Measurements from ENCODE around the gene KNDC1.

The KNDC1 gene

GRCh38 chr10:133183646-133184378, 23.8 kb downstream of the KNDC1 start:
- TF ChIP-seq CTCF (IDR thresholded peaks at IDR 0.05; ENCODE audit: low read depth, low read length): no peak
- no peak for TF ChIP-seq EZH2phosphoT487 (IDR thresholded peaks at IDR 0.05; ENCODE audit: low read depth)
- no peak overlapping the region for H3K9ac ChIP-seq (ENCODE audit: low read length)
- H3K4me2 ChIP-seq (ENCODE audit: low read length): no peak overlapping the region
- no peaks in the 10 kb centered on the region for H3K79me2 ChIP-seq (ENCODE audit: low read length)
- H3K36me3 ChIP-seq (replicated peaks; ENCODE audit: low read depth, low read length): no peaks in the 10 kb centered on the region
- no peak overlapping the region for H3K4me3 ChIP-seq (ENCODE audit: low read length)
- H2AFZ ChIP-seq (ENCODE audit: low read depth, low read length): no peak overlapping the region
- no peak overlapping the region for H3K27ac ChIP-seq (ENCODE audit: low read length)
- no peaks in the 10 kb centered on the region for H4K20me1 ChIP-seq (ENCODE audit: insufficient read depth, low read length)
- no peaks in the 10 kb centered on the region for H3K27me3 ChIP-seq (ENCODE audit: low read depth, low read length)
- no peaks in the 10 kb centered on the region for H3K9me3 ChIP-seq (ENCODE audit: insufficient read depth, low read length)
- no peaks in the 10 kb centered on the region for H3K4me1 ChIP-seq (ENCODE audit: low read length)

- Histone ChIP-seq H3K27me3 (ENCODE audit: low read depth, low read length) (no peaks in the 10 kb centered on the region), H3K4me3 (ENCODE audit: low read length) (no peak overlapping the region), H3K79me2 (ENCODE audit: low read length) (no peaks in the 10 kb centered on the region), H2AFZ (ENCODE audit: low read depth, low read length) (no peak overlapping the region), H4K20me1 (ENCODE audit: insufficient read depth, low read length) (no peaks in the 10 kb centered on the region), H3K36me3 (replicated peaks; ENCODE audit: low read depth, low read length) (no peaks in the 10 kb centered on the region), H3K27ac (ENCODE audit: low read length) (no peak overlapping the region), H3K9ac (ENCODE audit: low read length) (no peak overlapping the region), H3K4me1 (ENCODE audit: low read length) (no peaks in the 10 kb centered on the region), H3K4me2 (ENCODE audit: low read length) (no peak overlapping the region), H3K9me3 (ENCODE audit: insufficient read depth, low read length) (no peaks in the 10 kb centered on the region)
- TF ChIP-seq CTCF (IDR thresholded peaks at IDR 0.05; ENCODE audit: low read depth, low read length) (no peak), EZH2phosphoT487 (IDR thresholded peaks at IDR 0.05; ENCODE audit: low read depth) (no peak)
These were observed 24.7 kb downstream of the KNDC1 start for GRCh38 chr10:133184591-133185244.

- no peaks in the 10 kb centered on the region for H3K36me3 ChIP-seq (replicated peaks; ENCODE audit: low read depth, low read length)
- no peaks in the 10 kb centered on the region for H3K4me1 ChIP-seq (ENCODE audit: low read length)
- no peak overlapping the region for H3K27ac ChIP-seq (ENCODE audit: low read length)
- H3K79me2 ChIP-seq (ENCODE audit: low read length): no peaks in the 10 kb centered on the region
- no peak overlapping the region for H3K4me3 ChIP-seq (ENCODE audit: low read length)
- H3K9me3 ChIP-seq (ENCODE audit: insufficient read depth, low read length): no peaks in the 10 kb centered on the region
- no peak overlapping the region for H3K9ac ChIP-seq (ENCODE audit: low read length)
- H3K4me2 ChIP-seq (ENCODE audit: low read length): no peak overlapping the region
- H2AFZ ChIP-seq (ENCODE audit: low read depth, low read length): no peak overlapping the region
- no peaks in the 10 kb centered on the region for H4K20me1 ChIP-seq (ENCODE audit: insufficient read depth, low read length)
- no peak for TF ChIP-seq EZH2phosphoT487 (IDR thresholded peaks at IDR 0.05; ENCODE audit: low read depth)
- no peak for TF ChIP-seq CTCF (IDR thresholded peaks at IDR 0.05; ENCODE audit: low read depth, low read length)
- no peaks in the 10 kb centered on the region for H3K27me3 ChIP-seq (ENCODE audit: low read depth, low read length)
These were observed 25.4 kb downstream of the KNDC1 start for GRCh38 chr10:133185421-133185820.

GRCh38 chr10:133185916-133186315, 25.9 kb downstream of the KNDC1 start:
- Histone ChIP-seq H3K27ac (ENCODE audit: low read length) (no peak overlapping the region), H2AFZ (ENCODE audit: low read depth, low read length) (no peak overlapping the region), H3K9me3 (ENCODE audit: insufficient read depth, low read length) (no peaks in the 10 kb centered on the region), H3K4me1 (ENCODE audit: low read length) (no peaks in the 10 kb centered on the region), H3K79me2 (ENCODE audit: low read length) (no peaks in the 10 kb centered on the region), H4K20me1 (ENCODE audit: insufficient read depth, low read length) (no peaks in the 10 kb centered on the region), H3K4me3 (ENCODE audit: low read length) (no peak overlapping the region), H3K27me3 (ENCODE audit: low read depth, low read length) (no peaks in the 10 kb centered on the region), H3K4me2 (ENCODE audit: low read length) (no peak overlapping the region), H3K36me3 (replicated peaks; ENCODE audit: low read depth, low read length) (no peaks in the 10 kb centered on the region), H3K9ac (ENCODE audit: low read length) (no peak overlapping the region)
- no peak for TF ChIP-seq CTCF (IDR thresholded peaks at IDR 0.05; ENCODE audit: low read depth, low read length)
- no peak for TF ChIP-seq EZH2phosphoT487 (IDR thresholded peaks at IDR 0.05; ENCODE audit: low read depth)
